Naive thymus-derived CD4-positive, alpha-beta T cell (primary cell): Measurements from ENCODE around the gene MAGOHB. TPM values are rescaled to one million over a fixed set of nuclear protein-coding genes. Genes with fewer than 3 reads are reported as not detected.
A peak's percentile ranks its signal among the peaks of the same experiment; 100 is the strongest.

ENCODE experiments used
- ATAC-seq: fragments of 150-1000 bp; cut with Tn5 transposase; 2 replicates; pipeline ENCODE4 v1.10.0; 2021; ENCODE audit warnings: mild to moderate bottlenecking, moderate library complexity
- CTCF ChIA-PET: fragments of 350-600 bp; sonication (Branson Sonifier 250); formaldehyde crosslinking; loops from one replicate; lab custom pipeline; 2021; ENCODE audit warnings: antibody characterized with exemption; lab: Charles Lee
- POLR2A ChIA-PET: fragments of 350-600 bp; sonication (Branson Sonifier 250); formaldehyde crosslinking; loops from one replicate; lab custom pipeline; 2021; ENCODE audit warnings: antibody characterized with exemption, inconsistent platforms; lab: Charles Lee
- DNase-seq, 9 donors: peaks; one replicate each; pipeline versions ENCODE4 v3.0.0 to v3.0.0-alpha.2; 2020 to 2022; ENCODE audit warnings: mixed read lengths in 1 of 9
- H3K27ac ChIP-seq: one replicate; pipeline ENCODE4 v1.7.0; 2013; ENCODE audit warnings: mild to moderate bottlenecking, low read depth, low read length, moderate library complexity
- H3K27me3 ChIP-seq, 2 donors: one replicate each; pipeline ENCODE4 v1.7.0; 2013; ENCODE audit warnings: low read length in 2 of 2, mild to moderate bottlenecking in 2 of 2, moderate library complexity in 2 of 2; ENCODE audit not compliant: control insufficient read depth in 2 of 2, insufficient read depth in 2 of 2
- H3K36me3 ChIP-seq, 3 experiments: 1 replicate in 2 of 3; 2 replicates in 1 of 3; pipeline ENCODE4 v1.7.0; 2013; ENCODE audit warnings: low read length in 3 of 3, mild to moderate bottlenecking in 3 of 3, moderate library complexity in 1 of 3; ENCODE audit not compliant: insufficient read depth in 3 of 3, control insufficient read depth in 2 of 3
- H3K4me1 ChIP-seq, 2 donors: one replicate each; pipeline ENCODE4 v1.7.0; 2013; ENCODE audit warnings: low read length in 2 of 2, mild to moderate bottlenecking in 2 of 2, moderate library complexity in 1 of 2; ENCODE audit not compliant: control insufficient read depth in 2 of 2, insufficient read depth in 2 of 2
- H3K4me3 ChIP-seq: 2 replicates; pipeline ENCODE4 v1.7.0; 2013; ENCODE audit warnings: mild to moderate bottlenecking, low read length
- H3K9me3 ChIP-seq, 3 experiments: 1 replicate in 2 of 3; 2 replicates in 1 of 3; pipeline ENCODE4 v1.7.0; 2013; ENCODE audit warnings: low read length in 3 of 3; ENCODE audit not compliant: control insufficient read depth in 2 of 3
- H3K27ac Mint-ChIP-seq, 9 donors: one replicate each; pipeline ENCODE4 v1.8.0; 2020 to 2022; ENCODE audit warnings: mixed read lengths in 9 of 9, mild to moderate bottlenecking in 8 of 9, moderate library complexity in 5 of 9, inconsistent platforms in 2 of 9
- H3K27me3 Mint-ChIP-seq, 5 donors: one replicate each; pipeline ENCODE4 v1.8.0; 2021 to 2022; ENCODE audit warnings: mixed read lengths in 5 of 5, mild to moderate bottlenecking in 1 of 5
- H3K36me3 Mint-ChIP-seq, 5 donors: one replicate each; pipeline ENCODE4 v1.8.0; 2020 to 2022; ENCODE audit warnings: mixed read lengths in 5 of 5, mild to moderate bottlenecking in 3 of 5, inconsistent platforms in 1 of 5
- H3K4me1 Mint-ChIP-seq, 7 donors: one replicate each; pipeline ENCODE4 v1.8.0; 2020 to 2022; ENCODE audit warnings: mixed read lengths in 7 of 7, mild to moderate bottlenecking in 3 of 7, inconsistent platforms in 1 of 7
- H3K4me3 Mint-ChIP-seq, 10 donors: one replicate each; pipeline ENCODE4 v1.8.0; 2020 to 2022; ENCODE audit warnings: mild to moderate bottlenecking in 10 of 10, mixed read lengths in 10 of 10, moderate library complexity in 6 of 10, inconsistent platforms in 2 of 10
- H3K9me3 Mint-ChIP-seq, 11 donors: one replicate each; pipeline ENCODE4 v1.8.0; 2020 to 2022; ENCODE audit warnings: mixed read lengths in 11 of 11, mild to moderate bottlenecking in 4 of 11, inconsistent platforms in 1 of 11, moderate library complexity in 1 of 11
- intact Hi-C, 2 donors: fragments of 100-400 bp; cut with micrococcal nuclease; formaldehyde crosslinking; loops; one replicate each; pipeline ENCODE4 v1.15.1; 2023
- polyA plus RNA-seq, 2 donors: library from polyadenylated mRNA; unstranded; fragments of 300-500 nt; fragmentation: Illumina TruSeq; gene quantifications; one replicate each; pipeline ENCODE4 v1.2.3, GENCODE V29; 2021
- total RNA-seq, 6 experiments: library from RNA in 5 of 6; stranded (reverse) in 5 of 6; gene quantifications; 1 replicate in 5 of 6; 2 replicates in 1 of 6; pipeline ENCODE4 v1.2.3 and lab custom pipeline; 2021 to 2026

The MAGOHB gene
- total and polyA plus RNA-seq, 7 experiments from 2014 or later = 12.1 to 61.6 (median 26.0) TPM

- CTCF ChIA-PET = no interaction called here
- peaks cover 4 to 27% (median 7%) of the 10 kb centered on the region in 3 experiments for H3K36me3 ChIP-seq
- Mint-ChIP-seq H3K27me3 (peaks cover 0 to 7% (median 0%) of the 10 kb centered on the region in 5 donors), H3K27ac (peak overlapping the region in 1 of 9 donors; percentile 76), H3K4me1 (peaks cover 12 to 47% (median 35%) of the 10 kb centered on the region in 7 donors), H3K9me3 (peaks cover 0 to 6% (median 0%) of the 10 kb centered on the region in 11 donors), H3K36me3 (peaks cover 5 to 36% (median 15%) of the 10 kb centered on the region in 5 donors), H3K4me3 (no peak overlapping the region)
- ATAC-seq = no peak
- H3K9me3 ChIP-seq = no peaks in the 10 kb centered on the region
- no peak overlapping the region for H3K27ac ChIP-seq
- no peaks in the 10 kb centered on the region for H3K27me3 ChIP-seq
- no peak for DNase-seq
- intact Hi-C loops = loop anchor here in 1 of 2 donors (5.0 to 10.0 kb wide), 5 partner anchors 665 to 1915 kb away; partner anchors contain the start of genes CLEC2B, ETV6 and RIMKLB
- POLR2A ChIA-PET = interaction anchor here (0.6 to 0.8 kb wide), 2 partner anchors 18 to 389 kb away, joined by 4 to 5 read pairs; no protein-coding TSS in a partner anchor
- H3K4me1 ChIP-seq = peaks cover 4 to 11% of the 10 kb centered on the region in 2 donors
- H3K4me3 ChIP-seq = no peak overlapping the region
Measured at GRCh38 chr12:10610188-10610587, 3.2 kb downstream of the MAGOHB start.

DNA sequence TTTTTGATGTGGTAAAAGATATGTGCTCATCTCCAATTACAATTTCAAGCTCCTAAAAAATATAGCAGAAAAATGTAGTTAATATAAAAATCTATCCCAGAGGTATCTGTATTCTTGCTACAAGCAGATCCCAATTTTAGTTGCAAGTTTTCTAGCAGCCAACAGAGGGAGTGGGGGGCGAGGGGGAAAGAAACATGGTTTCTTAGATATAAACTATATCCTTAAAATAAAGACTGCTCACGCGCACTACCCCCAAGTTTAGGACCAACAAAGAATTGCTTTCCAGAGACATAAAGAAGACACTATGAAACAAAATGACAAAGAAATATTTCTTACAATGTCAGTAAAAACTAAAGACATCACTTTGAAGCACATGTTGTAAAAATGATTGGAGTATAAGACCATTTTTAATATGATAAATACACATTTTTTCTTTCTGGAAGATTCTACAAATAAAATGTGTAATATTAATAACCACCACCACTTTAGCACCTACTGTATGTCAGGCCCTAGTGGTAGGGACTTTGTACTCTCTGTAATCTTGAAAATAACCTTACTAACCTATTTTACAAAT is 5.4 kb downstream of the MAGOHB start:
- no peak overlapping the region for H3K4me3 ChIP-seq
- DNase-seq (peak in 1 of 9 donors; percentile 8), ATAC-seq (no peak)
- Mint-ChIP-seq H3K4me1 (peaks cover 12 to 36% (median 26%) of the 10 kb centered on the region in 7 donors), H3K4me3 (no peak overlapping the region), H3K36me3 (peaks cover 7 to 52% (median 16%) of the 10 kb centered on the region in 5 donors), H3K27me3 (no peaks in the 10 kb centered on the region), H3K27ac (no peak overlapping the region), H3K9me3 (no peaks in the 10 kb centered on the region)
- CTCF ChIA-PET = no interaction called here
- H3K36me3 ChIP-seq = peaks cover 4 to 23% (median 7%) of the 10 kb centered on the region in 3 experiments
- no peak overlapping the region for H3K27ac ChIP-seq
- POLR2A ChIA-PET = no interaction called here
- intact Hi-C loops = no loop called here
- no peaks in the 10 kb centered on the region for H3K27me3 ChIP-seq
- H3K4me1 ChIP-seq = peaks cover 4 to 6% of the 10 kb centered on the region in 2 donors
- no peaks in the 10 kb centered on the region for H3K9me3 ChIP-seq

DNA sequence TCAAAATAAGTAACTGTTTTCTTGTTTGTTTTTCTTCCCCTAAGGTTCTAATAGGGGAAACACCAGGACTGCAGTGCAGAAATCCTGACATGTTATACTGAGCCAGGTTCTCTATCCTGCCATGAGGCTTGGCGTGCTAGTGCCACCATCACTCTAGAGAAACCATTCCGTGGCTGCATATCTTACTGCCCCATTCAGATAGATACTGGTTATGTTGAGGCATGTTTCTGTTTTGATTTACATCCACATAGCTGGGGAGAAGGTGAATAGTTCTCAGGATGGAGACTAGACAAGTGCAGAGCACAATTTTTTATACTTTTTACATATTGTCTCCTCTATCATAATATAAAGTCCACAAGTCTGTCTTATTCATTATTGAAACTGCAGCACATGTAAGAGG is 11.5 kb downstream of the MAGOHB start:
- no peak for ATAC-seq
- peak overlapping the region in 1 of 10 donors; percentile 44 for H3K4me3 Mint-ChIP-seq
- no peak overlapping the region for H3K27ac Mint-ChIP-seq
- ChIA-PET POLR2A (no interaction called here), CTCF (interaction anchor here (0.6 kb wide), 1 partner anchor 412 kb away, joined by 3 read pairs; no protein-coding TSS in a partner anchor)
- peaks cover 0 to 14% of the 10 kb centered on the region in 2 donors for H3K4me1 ChIP-seq
- no peaks in the 10 kb centered on the region for H3K9me3 ChIP-seq
- H3K27ac ChIP-seq = no peak overlapping the region
- H3K27me3 Mint-ChIP-seq = no peaks in the 10 kb centered on the region
- H3K27me3 ChIP-seq = no peaks in the 10 kb centered on the region
- H3K4me1 Mint-ChIP-seq = peaks cover 0 to 11% (median 0%) of the 10 kb centered on the region in 7 donors
- H3K36me3 Mint-ChIP-seq = peaks cover 0 to 50% (median 13%) of the 10 kb centered on the region in 5 donors
- H3K36me3 ChIP-seq = peaks cover 0 to 10% (median 1%) of the 10 kb centered on the region in 3 experiments
- DNase-seq = no peak
- H3K4me3 ChIP-seq = no peak overlapping the region
- intact Hi-C loops = no loop called here
- H3K9me3 Mint-ChIP-seq = no peaks in the 10 kb centered on the region

GRCh38 chr12:10600988-10601387 is 12.4 kb downstream of the MAGOHB start:
- Mint-ChIP-seq H3K9me3 (no peaks in the 10 kb centered on the region), H3K27me3 (no peaks in the 10 kb centered on the region), H3K27ac (peak overlapping the region in 1 of 9 donors; percentile 60), H3K4me3 (no peak overlapping the region), H3K4me1 (peaks cover 0 to 11% (median 0%) of the 10 kb centered on the region in 7 donors), H3K36me3 (peaks cover 0 to 47% (median 19%) of the 10 kb centered on the region in 5 donors)
- DNase-seq (no peak), ATAC-seq (no peak)
- Histone ChIP-seq H3K36me3 (peaks cover 0 to 8% (median 0%) of the 10 kb centered on the region in 3 experiments), H3K4me1 (peaks cover 0 to 14% of the 10 kb centered on the region in 2 donors), H3K27ac (no peak overlapping the region), H3K4me3 (no peak overlapping the region), H3K9me3 (no peaks in the 10 kb centered on the region), H3K27me3 (no peaks in the 10 kb centered on the region)
- CTCF ChIA-PET = no interaction called here
- POLR2A ChIA-PET = no interaction called here
- intact Hi-C loops = no loop called here

DNA sequence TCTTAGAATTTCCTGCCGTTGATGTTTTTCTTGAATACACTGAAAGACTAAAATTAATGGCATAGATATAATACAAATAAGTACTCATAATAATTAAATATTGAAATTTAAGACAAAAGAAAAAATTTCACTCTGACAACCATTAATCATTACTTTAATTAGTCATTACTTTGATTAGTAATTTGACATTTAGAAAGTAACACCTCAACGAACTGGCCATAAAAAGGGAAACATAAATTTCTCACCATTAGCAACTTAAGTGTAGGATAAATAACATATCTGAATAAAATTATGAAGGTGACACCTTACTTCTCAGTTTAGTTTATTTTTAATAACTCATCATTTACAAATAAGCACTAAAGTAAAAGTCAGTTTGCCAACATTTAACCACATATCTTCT is 17.5 kb downstream of the MAGOHB start:
- no peak overlapping the region for H3K4me3 Mint-ChIP-seq
- no peak overlapping the region for H3K27ac Mint-ChIP-seq

GRCh38 chr12:10590966-10591365 is 22.4 kb downstream of the MAGOHB start:
- ATAC-seq (no peak), DNase-seq (no peak)
- intact Hi-C loops = no loop called here
- Histone ChIP-seq H3K36me3 (peaks cover 0 to 13% (median 0%) of the 10 kb centered on the region in 3 experiments), H3K4me1 (no peaks in the 10 kb centered on the region), H3K9me3 (no peaks in the 10 kb centered on the region), H3K27me3 (no peaks in the 10 kb centered on the region), H3K27ac (no peak overlapping the region), H3K4me3 (no peak overlapping the region)
- Mint-ChIP-seq H3K27me3 (no peaks in the 10 kb centered on the region), H3K27ac (no peak overlapping the region), H3K9me3 (no peaks in the 10 kb centered on the region), H3K36me3 (peaks cover 8 to 56% (median 38%) of the 10 kb centered on the region in 5 donors), H3K4me3 (no peak overlapping the region), H3K4me1 (no peaks in the 10 kb centered on the region)
- CTCF ChIA-PET = no interaction called here
- POLR2A ChIA-PET = no interaction called here

More for the DNA sequence above, 17.5 kb downstream of the MAGOHB start:
- H3K4me3 ChIP-seq = no peak overlapping the region
- POLR2A ChIA-PET = no interaction called here
- Mint-ChIP-seq H3K9me3 (no peaks in the 10 kb centered on the region), H3K4me1 (no peaks in the 10 kb centered on the region), H3K27me3 (no peaks in the 10 kb centered on the region), H3K36me3 (peaks cover 3 to 50% (median 30%) of the 10 kb centered on the region in 5 donors)
- H3K9me3 ChIP-seq = no peaks in the 10 kb centered on the region
- intact Hi-C loops = no loop called here
- H3K27ac ChIP-seq = no peak overlapping the region
- H3K27me3 ChIP-seq = no peaks in the 10 kb centered on the region
- H3K4me1 ChIP-seq = no peaks in the 10 kb centered on the region
- ATAC-seq (no peak), DNase-seq (no peak)
- CTCF ChIA-PET = no interaction called here
- peaks cover 0 to 16% (median 0%) of the 10 kb centered on the region in 3 experiments for H3K36me3 ChIP-seq
